ENCODE data around the gene CHCHD4.
A peak's percentile ranks its signal among the peaks of the same experiment; 100 is the strongest.

Gene CHCHD4

GRCh38 chr3:14150078-14150477, 25.4 kb upstream of the CHCHD4 start:
- no peak for DNase-seq (ENCODE audit: low read depth in 2 of 3, low spot score in 1 of 3)

GRCh38 chr3:14148041-14148985, 23.6 kb upstream of the CHCHD4 start:
- no peak for DNase-seq (ENCODE audit: low read depth in 2 of 3, low spot score in 1 of 3)

- DNase-seq (ENCODE audit: low read depth in 2 of 3, low spot score in 1 of 3), result no peak
Measured at GRCh38 chr3:14147617-14148016, 22.9 kb upstream of the CHCHD4 start.

GRCh38 chr3:14147066-14147435, 22.4 kb upstream of the CHCHD4 start:
- no peak for DNase-seq (ENCODE audit: low read depth in 2 of 3, low spot score in 1 of 3)

- no peak for DNase-seq (ENCODE audit: low read depth in 2 of 3, low spot score in 1 of 3)
Measured at GRCh38 chr3:14146381-14147065, 21.9 kb upstream of the CHCHD4 start.

- DNase-seq (ENCODE audit: low read depth in 2 of 3, low spot score in 1 of 3), result no peak
Measured at GRCh38 chr3:14145670-14146380, 21.2 kb upstream of the CHCHD4 start.

GRCh38 chr3:14145236-14145635, 20.6 kb upstream of the CHCHD4 start:
- DNase-seq (ENCODE audit: low read depth in 2 of 3, low spot score in 1 of 3), result no peak

GRCh38 chr3:14144423-14145075, 19.9 kb upstream of the CHCHD4 start:
- peak in 2 of 3 donors; percentile 40 to 42 for DNase-seq (ENCODE audit: low read depth in 2 of 3, low spot score in 1 of 3)

- no peak for DNase-seq (ENCODE audit: low read depth in 2 of 3, low spot score in 1 of 3)
Measured at GRCh38 chr3:14143271-14144225, 18.9 kb upstream of the CHCHD4 start.

- peak in 1 of 3 donors; percentile 40 for DNase-seq (ENCODE audit: low read depth in 2 of 3, low spot score in 1 of 3)
Measured at GRCh38 chr3:14142567-14143270, 18.0 kb upstream of the CHCHD4 start.

- no peak for DNase-seq (ENCODE audit: low read depth in 2 of 3, low spot score in 1 of 3)
Measured at GRCh38 chr3:14141602-14142341, 17.1 kb upstream of the CHCHD4 start.

GRCh38 chr3:14141144-14141543, 16.5 kb upstream of the CHCHD4 start:
- no peak for DNase-seq (ENCODE audit: low read depth in 2 of 3, low spot score in 1 of 3)

- no peak for DNase-seq (ENCODE audit: low read depth in 2 of 3, low spot score in 1 of 3)
Measured at GRCh38 chr3:14140668-14141067, 16.0 kb upstream of the CHCHD4 start.

- no peak for DNase-seq (ENCODE audit: low read depth in 2 of 3, low spot score in 1 of 3)
Measured at GRCh38 chr3:14139771-14140170, 15.1 kb upstream of the CHCHD4 start.

- DNase-seq (ENCODE audit: low read depth in 2 of 3, low spot score in 1 of 3), result no peak
Measured at GRCh38 chr3:14138878-14139655, 14.4 kb upstream of the CHCHD4 start.

- no peak for DNase-seq (ENCODE audit: low read depth in 2 of 3, low spot score in 1 of 3)
Measured at GRCh38 chr3:14138109-14138877, 13.6 kb upstream of the CHCHD4 start.

GRCh38 chr3:14137445-14137844, 12.8 kb upstream of the CHCHD4 start:
- DNase-seq (ENCODE audit: low read depth in 2 of 3, low spot score in 1 of 3), result no peak
